ENCODE results near the gene LPP. TPM values are rescaled to one million over a fixed set of nuclear protein-coding genes. Genes with fewer than 3 reads are reported as not detected.

LPP gene
- total RNA-seq, 1 donor from 2014 or later, result 23.1 TPM

DNA sequence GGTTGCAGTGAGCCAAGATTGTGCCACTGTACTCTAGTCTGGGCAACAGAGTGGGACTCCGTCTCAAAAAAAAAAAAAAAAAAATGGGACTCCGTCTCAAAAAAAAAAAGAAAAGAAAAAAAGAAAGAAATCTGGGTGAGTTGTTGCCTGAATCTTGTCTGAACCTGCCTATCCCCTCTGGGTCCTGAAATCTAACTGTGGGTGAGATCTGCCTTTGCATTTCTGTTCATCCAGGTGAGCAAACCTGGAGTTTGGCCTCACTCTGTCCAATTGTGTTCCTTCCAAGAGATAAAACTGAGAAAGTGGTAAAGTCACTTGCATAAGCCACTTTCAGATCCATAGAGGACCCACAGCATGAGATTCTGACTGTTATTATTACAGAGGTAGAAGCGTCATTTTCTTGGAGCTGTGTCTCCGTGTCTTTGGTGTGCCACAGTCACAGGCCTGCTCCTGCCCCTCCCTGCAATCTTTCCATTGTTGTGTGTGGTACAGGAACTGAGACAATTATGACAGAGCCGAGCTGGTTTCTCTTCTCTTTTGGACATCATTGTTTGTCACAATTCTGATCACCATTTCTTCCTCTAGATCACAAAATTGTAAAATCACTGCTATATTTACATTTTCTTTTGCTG lies 235.9 kb downstream of the LPP start:
- Mint-ChIP-seq H3K4me3 (ENCODE audit: unreplicated experiment) (no peak overlapping the region), H3K36me3 (ENCODE audit: unreplicated experiment) (no peaks in the 10 kb centered on the region), H3K27me3 (ENCODE audit: unreplicated experiment) (no peaks in the 10 kb centered on the region), H3K4me1 (ENCODE audit: low read depth, unreplicated experiment) (peaks cover 2% of the 10 kb centered on the region), H3K27ac (ENCODE audit: unreplicated experiment) (no peak overlapping the region), H3K9me3 (ENCODE audit: unreplicated experiment) (no peaks in the 10 kb centered on the region)
- DNase-seq, result no peak
- TF ChIP-seq, protein P1, sequence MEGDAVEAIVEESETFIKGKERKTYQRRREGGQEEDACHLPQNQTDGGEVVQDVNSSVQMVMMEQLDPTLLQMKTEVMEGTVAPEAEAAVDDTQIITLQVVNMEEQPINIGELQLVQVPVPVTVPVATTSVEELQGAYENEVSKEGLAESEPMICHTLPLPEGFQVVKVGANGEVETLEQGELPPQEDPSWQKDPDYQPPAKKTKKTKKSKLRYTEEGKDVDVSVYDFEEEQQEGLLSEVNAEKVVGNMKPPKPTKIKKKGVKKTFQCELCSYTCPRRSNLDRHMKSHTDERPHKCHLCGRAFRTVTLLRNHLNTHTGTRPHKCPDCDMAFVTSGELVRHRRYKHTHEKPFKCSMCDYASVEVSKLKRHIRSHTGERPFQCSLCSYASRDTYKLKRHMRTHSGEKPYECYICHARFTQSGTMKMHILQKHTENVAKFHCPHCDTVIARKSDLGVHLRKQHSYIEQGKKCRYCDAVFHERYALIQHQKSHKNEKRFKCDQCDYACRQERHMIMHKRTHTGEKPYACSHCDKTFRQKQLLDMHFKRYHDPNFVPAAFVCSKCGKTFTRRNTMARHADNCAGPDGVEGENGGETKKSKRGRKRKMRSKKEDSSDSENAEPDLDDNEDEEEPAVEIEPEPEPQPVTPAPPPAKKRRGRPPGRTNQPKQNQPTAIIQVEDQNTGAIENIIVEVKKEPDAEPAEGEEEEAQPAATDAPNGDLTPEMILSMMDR (IDR thresholded peaks at IDR 0.05; ENCODE audit: partially characterized antibody, unreplicated experiment), result no peak

DNA sequence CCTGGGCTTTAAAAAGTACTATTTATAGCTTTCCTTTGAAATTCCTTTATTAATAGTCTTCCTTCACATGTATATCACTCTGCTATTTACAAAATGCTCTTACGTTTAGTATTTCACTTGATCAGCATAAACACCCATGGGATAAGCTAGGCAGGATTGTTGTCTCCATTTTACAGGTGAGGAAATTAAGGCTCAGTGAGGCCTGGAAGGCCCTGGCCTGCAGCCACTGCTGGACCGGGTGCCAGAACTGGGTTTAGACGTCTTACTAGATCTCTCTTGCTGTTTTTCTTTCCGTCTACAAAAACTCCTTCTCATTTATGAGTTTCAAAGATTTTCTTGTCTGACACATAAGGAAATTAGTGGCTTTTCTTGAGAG lies 236.4 kb downstream of the LPP start:
- no peaks in the 10 kb centered on the region for H3K36me3 Mint-ChIP-seq (ENCODE audit: unreplicated experiment)
- peaks cover 2% of the 10 kb centered on the region for H3K4me1 Mint-ChIP-seq (ENCODE audit: low read depth, unreplicated experiment)
- H3K4me3 Mint-ChIP-seq (ENCODE audit: unreplicated experiment), result no peak overlapping the region
- H3K9me3 Mint-ChIP-seq (ENCODE audit: unreplicated experiment), result no peaks in the 10 kb centered on the region
- TF ChIP-seq, protein P1 (IDR thresholded peaks at IDR 0.05; ENCODE audit: partially characterized antibody, unreplicated experiment), result no peak
- no peak for DNase-seq
- H3K27me3 Mint-ChIP-seq (ENCODE audit: unreplicated experiment), result no peaks in the 10 kb centered on the region
- no peak overlapping the region for H3K27ac Mint-ChIP-seq (ENCODE audit: unreplicated experiment)

DNA sequence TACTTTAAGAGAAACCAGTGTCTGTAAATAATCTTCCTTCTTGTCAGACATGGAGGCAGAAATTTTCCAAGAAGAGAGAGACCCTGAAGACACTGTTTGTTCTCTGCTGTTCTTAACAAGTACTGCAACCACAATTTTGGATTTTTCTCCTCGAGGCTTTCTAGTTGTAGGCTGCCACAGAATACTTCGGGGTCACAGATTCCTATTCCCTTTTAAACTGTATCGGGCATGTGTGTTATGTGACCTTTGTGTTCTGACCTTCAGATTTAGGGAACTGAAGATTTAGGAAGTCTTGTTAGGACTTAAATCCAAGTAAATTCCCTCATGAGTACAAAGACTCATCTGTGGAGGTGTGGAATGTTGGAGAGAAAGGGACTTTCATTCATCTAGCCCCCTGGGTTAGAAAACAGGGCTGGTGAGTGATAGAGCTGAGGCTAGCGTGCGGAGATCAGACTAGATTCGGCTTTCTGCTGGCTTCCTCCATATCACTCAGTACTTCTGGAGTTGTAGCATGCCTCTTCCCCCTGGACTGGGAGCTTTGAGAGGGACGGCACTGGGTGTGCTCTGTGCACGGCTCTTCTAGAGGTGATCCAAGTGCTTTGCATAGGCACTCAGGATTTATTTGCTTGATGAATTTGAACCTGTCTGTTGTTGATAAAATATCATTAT lies 237.0 kb downstream of the LPP start:
- Mint-ChIP-seq H3K27ac (ENCODE audit: unreplicated experiment) (no peak overlapping the region), H3K9me3 (ENCODE audit: unreplicated experiment) (no peaks in the 10 kb centered on the region)

DNA sequence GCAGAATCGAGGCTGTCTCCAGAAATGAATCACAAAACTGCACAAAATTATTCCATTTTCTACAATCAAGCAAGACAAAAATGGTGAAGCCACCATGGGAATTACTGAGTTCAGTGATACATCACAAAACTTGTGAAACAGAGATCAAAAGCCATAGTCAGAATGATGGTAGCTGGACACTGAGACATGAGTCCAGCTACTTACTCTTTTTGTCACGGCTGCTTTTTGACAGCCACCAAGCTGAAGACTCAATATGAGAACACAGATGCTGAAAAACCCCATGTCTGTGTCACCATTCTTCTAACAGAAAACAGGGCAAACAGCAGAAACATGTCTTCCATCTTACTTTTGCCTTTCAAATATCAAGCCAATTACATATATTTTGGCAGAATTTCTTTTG lies 237.6 kb downstream of the LPP start:
- Mint-ChIP-seq H3K36me3 (ENCODE audit: unreplicated experiment) (no peaks in the 10 kb centered on the region), H3K9me3 (ENCODE audit: unreplicated experiment) (no peaks in the 10 kb centered on the region), H3K4me1 (ENCODE audit: low read depth, unreplicated experiment) (peaks cover 2% of the 10 kb centered on the region), H3K27ac (ENCODE audit: unreplicated experiment) (no peak overlapping the region), H3K4me3 (ENCODE audit: unreplicated experiment) (no peak overlapping the region), H3K27me3 (ENCODE audit: unreplicated experiment) (no peaks in the 10 kb centered on the region)
- DNase-seq, result no peak
- TF ChIP-seq, protein P1 (IDR thresholded peaks at IDR 0.05; ENCODE audit: partially characterized antibody, unreplicated experiment), result no peak

More for the DNA sequence above, 237.0 kb downstream of the LPP start:
- Mint-ChIP-seq H3K36me3 (ENCODE audit: unreplicated experiment) (no peaks in the 10 kb centered on the region), H3K27me3 (ENCODE audit: unreplicated experiment) (no peaks in the 10 kb centered on the region), H3K4me3 (ENCODE audit: unreplicated experiment) (no peak overlapping the region), H3K4me1 (ENCODE audit: low read depth, unreplicated experiment) (peaks cover 2% of the 10 kb centered on the region)
- DNase-seq, result no peak
- TF ChIP-seq, protein P1 (IDR thresholded peaks at IDR 0.05; ENCODE audit: partially characterized antibody, unreplicated experiment), result no peak

DNA sequence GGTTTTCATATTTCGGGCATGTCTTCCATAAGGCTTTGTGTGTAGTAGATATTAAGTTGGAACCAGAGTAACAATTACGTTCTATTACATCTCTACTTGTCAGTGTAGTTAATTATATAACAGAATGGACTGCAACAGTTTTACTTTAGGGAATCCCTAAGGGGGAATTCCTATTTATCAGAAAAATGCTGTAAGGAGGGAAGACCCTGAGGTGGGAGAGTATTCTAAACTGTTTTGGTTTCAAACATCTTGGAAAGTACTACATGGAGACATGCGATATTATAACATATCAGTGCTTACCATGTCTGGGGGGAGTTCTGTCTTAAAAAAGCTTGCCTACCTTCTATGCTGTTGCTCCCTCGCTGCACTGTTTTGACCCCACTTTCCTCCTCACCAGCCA lies 238.1 kb downstream of the LPP start:
- no peak overlapping the region for H3K4me3 Mint-ChIP-seq (ENCODE audit: unreplicated experiment)
- no peak for DNase-seq
- H3K27ac Mint-ChIP-seq (ENCODE audit: unreplicated experiment), result no peak overlapping the region
- H3K4me1 Mint-ChIP-seq (ENCODE audit: low read depth, unreplicated experiment), result peaks cover 2% of the 10 kb centered on the region
- H3K27me3 Mint-ChIP-seq (ENCODE audit: unreplicated experiment), result no peaks in the 10 kb centered on the region
- no peaks in the 10 kb centered on the region for H3K36me3 Mint-ChIP-seq (ENCODE audit: unreplicated experiment)
- TF ChIP-seq, protein P1 (IDR thresholded peaks at IDR 0.05; ENCODE audit: partially characterized antibody, unreplicated experiment), result no peak
- no peaks in the 10 kb centered on the region for H3K9me3 Mint-ChIP-seq (ENCODE audit: unreplicated experiment)

Data from glutamatergic neuron (in vitro differentiated cells).